GM19463 (cell line): Measurements from ENCODE around the gene IFT20.
A peak's percentile ranks its signal among the peaks of the same experiment; 100 is the strongest.

ENCODE experiments used
- ATAC-seq: cut with Tn5 transposase; IDR thresholded peaks from one replicate; pipeline ENCODE4 v1.9.1; 2021; ENCODE audit warnings: mild to moderate bottlenecking, moderate library complexity; ENCODE audit not compliant: unreplicated experiment

Gene IFT20, protein sequence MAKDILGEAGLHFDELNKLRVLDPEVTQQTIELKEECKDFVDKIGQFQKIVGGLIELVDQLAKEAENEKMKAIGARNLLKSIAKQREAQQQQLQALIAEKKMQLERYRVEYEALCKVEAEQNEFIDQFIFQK

DNA sequence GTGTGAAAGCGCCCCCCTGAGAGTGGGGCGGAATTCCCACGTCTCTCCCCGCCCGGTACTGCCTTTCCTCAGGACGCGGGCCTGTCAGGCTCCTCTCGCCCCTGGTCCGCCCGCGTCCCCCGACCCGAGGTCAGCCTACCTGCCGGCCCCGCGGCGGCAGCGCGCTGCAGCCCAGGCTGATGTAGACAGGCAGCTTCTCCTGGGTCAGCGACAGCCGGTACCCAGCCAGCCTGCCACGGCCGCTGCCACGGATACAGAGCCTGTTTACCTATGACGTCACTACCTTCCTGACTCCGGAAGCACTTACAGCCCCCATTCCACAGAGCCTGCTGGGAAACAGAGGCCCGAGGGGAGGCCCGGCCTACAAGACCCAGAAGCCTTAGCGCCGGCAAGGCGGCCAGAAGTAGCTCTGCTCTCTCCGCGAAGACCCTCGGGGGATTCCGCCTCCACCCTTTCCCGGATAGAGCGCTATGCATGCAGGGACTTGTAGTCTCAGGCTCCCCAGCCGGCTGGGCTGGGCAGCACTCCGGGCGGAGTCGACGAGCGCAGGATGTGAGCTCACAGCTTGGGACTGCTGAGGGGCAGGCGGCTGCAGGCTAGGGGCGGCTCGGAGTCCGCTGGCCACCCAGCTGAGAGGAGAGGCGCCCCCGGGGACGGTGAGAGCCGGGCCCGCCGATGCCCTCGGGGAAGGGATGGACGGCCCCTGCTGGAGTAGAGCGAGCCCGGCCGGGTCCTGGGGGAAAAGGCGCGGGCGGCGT is at the start of gene IFT20, which contains the start of gene TNFAIP1:
Gene IFT20, minus strand, starts transcription at position 272 of the 758 bp plus-strand sequence. CDS start 3,487 bp downstream, outside the sequence.
Gene TNFAIP1, plus strand, starts transcription at position 561 of the 758 bp plus-strand sequence. CDS start 3,761 bp downstream, outside the sequence.
- ATAC-seq: peak; percentile 95

DNA sequence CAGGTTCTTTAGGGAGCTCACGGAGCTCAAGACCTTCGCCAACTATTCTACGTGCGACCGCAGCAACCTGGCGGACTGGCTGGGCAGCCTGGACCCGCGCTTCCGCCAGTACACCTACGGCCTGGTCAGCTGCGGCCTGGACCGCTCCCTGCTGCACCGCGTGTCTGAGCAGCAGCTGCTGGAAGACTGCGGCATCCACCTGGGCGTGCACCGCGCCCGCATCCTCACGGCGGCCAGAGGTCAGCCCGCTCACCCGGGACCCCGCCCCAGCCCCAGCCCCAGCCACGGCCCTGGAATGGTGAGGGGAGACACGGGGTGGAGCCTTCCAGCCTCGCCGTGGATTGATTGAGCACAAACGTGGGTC is 49.7 kb upstream of the IFT20 start:
- peak; percentile 29 for ATAC-seq

DNA sequence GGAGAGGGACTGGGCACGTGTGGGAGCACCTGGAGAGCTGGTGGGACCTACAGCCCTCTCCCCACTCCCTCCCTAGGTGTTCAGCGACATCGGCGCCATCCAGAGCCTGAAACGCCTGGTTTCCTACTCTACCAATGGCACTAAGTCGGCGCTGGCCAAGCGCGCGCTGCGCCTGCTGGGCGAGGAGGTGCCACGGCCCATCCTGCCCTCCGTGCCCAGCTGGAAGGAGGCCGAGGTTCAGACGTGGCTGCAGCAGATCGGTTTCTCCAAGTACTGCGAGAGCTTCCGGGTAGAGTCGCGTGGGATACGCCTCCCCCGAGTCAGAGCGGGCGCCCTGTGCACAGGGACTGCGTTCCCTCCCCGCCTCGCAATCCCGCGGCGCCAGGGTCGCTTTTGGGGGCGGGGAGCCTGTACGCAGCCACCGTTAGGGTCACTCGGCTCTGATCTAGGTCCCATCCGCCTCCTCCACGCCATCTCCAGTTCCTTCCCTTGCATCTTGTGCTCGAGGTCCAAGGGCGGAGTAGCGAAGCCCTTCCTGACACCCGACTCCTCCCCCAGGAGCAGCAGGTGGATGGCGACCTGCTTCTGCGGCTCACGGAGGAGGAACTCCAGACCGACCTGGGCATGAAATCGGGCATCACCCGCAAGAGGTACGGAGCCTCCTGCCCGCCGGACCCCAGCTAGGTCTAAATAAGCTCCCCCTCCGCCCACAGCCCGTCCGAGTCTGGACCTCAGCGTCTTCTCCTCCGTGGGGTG is 49.2 kb upstream of the IFT20 start:
- peak; percentile 79 for ATAC-seq

DNA sequence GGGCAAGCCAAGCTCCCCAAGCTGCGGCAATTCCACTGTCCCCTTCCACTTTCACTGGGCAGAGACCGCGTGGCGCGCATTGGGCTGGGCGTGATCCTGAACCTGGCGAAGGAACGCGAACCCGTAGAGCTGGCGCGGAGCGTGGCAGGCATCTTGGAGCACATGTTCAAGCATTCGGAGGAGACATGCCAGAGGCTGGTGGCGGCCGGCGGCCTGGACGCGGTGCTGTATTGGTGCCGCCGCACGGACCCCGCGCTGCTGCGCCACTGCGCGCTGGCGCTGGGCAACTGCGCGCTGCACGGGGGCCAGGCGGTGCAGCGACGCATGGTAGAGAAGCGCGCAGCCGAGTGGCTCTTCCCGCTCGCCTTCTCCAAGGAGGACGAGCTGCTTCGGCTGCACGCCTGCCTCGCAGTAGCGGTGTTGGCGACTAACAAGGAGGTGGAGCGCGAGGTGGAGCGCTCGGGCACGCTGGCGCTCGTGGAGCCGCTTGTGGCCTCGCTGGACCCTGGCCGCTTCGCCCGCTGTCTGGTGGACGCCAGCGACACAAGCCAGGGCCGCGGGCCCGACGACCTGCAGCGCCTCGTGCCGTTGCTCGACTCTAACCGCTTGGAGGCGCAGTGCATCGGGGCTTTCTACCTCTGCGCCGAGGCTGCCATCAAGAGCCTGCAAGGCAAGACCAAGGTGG is 46.0 kb upstream of the IFT20 start:
- ATAC-seq: no peak

DNA sequence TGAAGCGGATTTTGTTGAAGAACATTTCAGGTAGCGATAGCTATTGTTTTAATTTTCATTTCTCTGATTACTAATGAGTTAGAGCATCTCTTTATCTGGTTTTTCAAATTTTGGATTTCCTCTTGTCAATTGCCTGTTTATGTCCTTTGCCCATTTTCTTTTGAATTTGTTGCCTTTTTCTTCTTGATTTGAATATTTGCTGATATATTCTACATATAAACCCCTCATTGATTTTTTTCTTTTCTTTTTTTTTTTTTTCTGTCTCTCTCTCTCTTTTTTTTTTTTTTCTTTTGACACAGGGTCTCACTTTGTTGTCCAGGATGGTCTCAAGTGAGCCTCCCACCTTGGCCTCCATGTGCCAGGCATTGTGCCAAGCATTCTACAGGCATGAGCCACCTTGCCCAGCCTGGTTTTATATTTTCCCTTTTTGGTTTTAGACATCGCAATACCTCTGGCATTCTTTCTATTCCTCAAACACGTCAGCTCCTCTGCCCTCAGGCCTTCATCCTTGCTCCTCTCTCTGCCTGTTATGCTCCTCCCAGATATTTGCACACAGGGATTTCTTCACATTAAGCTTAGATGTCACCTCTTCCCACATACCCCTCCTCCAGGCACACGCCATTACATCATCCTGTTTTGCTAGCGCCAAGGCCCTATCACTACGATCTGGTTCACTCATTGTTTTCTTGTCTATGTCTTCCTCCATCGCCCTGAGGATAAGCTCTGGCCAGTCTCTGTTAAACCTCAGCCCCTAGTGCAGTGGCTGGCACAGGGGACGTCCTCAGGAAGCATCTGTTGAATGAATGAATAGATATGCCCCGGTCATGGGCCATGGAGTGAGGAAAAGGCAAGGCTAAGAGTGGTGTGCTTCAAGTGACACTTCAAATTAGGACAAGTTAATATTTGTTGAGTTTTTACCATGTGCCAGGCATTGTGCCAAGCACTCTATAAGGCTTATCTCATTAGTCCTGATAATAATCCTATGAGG is 44.8 kb upstream of the IFT20 start:
- no peak for ATAC-seq

DNA sequence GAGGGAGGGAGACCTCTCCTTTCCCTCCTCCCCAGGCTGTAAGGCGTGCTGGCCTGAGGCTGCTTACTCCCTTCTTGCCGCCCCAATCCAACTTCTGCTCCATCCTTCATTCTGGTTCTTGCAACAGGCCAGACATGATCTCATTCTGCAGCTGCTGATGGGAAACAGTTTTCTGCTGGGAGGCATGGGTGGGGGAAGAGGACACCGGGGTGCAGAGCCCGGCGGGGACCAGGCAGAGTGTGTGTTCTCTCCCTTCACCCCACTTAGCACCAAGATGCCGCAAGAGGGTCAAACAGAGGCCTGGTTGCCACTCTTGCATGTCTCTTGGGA is 37.6 kb upstream of the IFT20 start:
- ATAC-seq: no peak

DNA sequence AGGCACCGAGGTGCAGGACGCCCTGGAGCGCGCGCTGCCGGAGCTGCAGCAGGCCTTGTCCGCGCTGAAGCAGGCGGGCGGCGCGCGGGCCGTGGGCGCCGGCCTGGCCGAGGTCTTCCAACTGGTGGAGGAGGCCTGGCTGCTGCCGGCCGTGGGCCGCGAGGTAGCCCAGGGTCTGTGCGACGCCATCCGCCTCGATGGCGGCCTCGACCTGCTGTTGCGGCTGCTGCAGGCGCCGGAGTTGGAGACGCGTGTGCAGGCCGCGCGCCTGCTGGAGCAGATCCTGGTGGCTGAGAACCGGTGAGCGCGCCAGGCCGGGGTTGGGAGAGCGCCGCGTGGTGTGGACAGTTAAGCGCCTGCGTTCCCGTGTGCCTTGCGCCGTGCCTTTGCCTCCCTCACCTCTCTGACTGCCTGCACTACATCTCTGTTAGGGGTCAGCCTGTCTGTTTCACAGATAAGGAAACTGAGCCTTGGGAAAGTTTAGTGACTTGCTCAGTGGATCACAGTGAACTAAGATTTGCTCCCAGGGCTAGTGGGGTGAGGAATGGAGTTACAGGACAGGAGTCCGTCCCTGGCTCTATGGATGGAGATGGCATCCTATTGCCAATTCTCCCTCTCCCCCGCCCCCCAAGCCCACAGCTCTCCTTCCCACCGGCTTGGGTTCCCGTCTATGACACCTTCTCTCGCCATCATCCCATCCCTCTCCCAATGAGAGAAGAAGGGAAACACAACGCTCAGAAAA is 37.1 kb upstream of the IFT20 start:
- peak; percentile 21 for ATAC-seq

DNA sequence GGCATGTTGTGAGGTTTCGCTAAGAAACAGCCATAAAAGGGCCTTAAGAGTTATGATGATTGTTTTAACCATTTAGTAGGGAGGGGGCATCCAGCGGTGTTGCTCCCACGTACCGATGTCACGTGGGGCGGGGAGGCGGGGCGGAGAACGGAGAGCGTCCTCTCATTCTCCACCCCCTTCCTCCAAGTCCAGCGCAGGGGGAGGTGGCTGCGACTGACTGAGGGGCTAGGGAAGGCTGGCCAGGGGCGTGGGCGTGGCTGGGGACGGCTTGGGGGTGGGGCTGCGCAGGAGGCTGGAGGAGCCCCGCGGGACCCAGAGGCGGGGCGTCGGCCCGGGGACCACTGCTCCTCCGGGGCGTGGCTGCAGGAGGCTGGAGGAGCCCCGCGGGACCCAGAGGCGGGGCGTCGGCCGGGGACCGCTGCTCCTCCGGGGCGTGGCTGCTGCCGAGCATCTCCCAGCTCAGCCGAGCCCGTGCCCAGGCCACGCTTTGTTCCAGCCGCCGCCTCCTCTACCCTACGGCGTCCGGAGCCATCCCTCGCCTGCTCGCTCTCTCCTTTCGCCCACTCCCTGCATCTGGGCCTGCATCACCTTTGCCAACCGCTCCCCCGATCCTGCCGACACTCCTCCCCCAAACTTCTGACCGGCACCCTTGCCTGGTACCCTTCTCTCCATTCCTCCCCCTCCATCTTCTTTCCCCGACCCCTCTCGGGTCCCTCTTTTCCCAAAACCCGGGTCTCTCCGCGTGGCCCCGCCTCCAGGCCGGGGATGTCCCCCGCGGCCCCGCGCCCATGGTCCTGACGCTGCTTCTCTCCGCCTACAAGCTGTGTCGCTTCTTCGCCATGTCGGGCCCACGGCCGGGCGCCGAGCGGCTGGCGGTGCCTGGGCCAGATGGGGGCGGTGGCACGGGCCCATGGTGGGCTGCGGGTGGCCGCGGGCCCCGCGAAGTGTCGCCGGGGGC is 36.3 kb upstream of the IFT20 start, which contains the start of gene SARM1:
Gene SARM1, plus strand, starts transcription at position 450 of the 958 bp plus-strand sequence. Its CDS starts 339 bp downstream, at position 789.
- ATAC-seq: peak; percentile 75

DNA sequence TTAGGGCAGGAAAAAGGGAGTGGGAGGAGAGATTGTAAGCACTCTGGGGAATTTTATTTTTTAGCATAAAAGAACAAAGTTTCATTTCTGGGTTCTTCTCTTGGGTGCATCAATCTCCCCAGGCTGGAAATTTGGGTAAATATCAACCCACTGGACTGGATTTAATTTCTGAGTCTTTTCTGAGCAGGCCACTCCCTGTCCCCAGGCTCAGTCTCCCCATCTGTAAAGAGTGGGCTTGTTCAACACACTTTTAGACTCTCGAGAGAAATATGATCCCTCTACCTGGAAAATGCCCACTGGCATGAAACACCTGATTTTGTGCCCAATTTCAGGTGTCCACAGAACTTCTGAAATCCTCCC is 35.5 kb upstream of the IFT20 start:
- ATAC-seq: no peak

DNA sequence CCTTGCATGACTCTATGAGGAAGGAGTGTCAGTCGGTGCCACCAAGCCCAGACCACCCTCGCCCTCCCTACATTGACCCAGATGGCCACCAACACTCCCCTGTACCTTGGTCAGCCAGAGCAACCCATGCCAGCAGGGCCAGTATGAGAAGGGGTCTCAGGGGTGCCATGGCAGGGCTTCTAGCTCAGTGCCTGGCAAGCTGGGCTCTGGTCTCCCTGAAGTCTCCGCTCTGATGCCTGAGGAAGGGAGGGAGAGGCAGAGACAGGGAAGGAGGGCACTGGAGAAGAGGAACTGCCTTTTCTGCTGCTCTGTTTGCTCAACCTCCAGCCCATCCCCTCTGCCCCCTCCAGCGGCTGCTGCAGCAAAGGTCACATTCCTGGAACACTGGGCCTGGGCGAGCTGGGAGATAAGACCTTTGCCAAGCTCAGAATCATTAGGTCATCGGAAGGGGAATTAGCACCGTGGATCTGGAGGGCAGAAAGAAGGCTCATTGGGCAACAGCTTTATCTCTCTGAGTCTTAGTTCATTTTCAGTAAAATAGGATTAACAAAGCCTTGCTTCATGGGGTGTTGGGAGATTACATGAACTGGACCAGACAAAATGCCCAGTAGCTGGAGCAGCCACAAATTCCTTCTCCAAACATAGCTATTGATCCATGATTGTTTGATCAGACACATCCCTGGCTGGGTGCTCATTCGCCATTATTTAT is 34.9 kb upstream of the IFT20 start, which contains the start of gene VTN:
Gene VTN, minus strand, starts transcription at position 273 of the 709 bp plus-strand sequence. Its CDS starts 104 bp downstream, at position 169.
- ATAC-seq: no peak

DNA sequence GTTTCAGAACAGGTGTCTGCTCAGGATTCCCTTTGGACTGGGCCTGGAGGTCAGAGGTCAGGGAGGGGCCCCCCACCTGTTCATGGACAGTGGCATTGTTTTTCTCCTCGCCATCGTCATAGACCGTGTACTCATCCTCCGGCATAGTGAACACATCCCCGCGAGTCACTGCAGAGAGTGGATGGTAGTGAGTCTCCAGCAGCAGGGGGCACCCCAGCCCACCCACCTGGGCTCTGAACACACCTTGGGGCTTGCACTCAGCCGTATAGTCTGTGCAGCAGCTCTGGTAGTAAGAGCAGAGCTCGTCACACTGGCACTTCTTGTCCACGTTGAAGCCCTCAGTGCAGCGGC is 34.4 kb upstream of the IFT20 start:
- no peak for ATAC-seq

DNA sequence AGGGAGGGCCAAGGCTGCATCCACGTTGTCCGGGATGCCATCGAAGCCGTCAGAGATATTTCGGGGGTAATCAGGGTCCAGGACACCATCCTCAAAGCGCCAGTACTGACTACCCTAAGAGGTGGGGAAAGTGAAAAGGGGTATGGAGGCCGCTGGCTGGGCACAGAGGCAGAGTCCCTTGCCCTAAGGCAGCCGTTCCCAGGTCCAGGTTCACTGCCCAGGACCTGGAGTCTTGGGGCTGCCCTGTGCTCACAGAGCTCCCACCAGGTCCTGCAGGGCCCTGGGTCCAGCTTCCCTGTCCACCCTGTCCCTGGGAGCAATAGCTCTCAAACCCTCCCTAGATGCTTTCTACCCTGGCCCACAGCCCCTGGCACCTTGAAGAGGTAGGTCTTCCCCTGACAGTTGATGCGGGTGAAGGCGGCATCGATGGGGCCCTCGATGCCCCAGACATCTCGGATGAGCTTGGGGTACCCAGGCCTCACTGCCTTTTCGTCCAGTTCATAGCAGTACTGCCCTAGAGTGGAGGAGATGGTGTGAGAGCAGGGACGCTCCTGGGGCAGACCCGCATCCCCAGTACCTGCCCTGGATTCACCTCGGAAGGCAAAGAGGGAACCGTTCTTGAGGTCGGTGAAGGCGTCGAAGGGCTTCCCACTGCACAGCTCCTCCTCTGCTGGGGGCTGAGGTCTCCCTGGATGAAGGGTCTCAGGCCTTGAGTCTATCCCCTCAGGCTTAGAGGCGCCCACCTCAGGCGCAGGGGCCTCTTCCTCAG is 33.8 kb upstream of the IFT20 start:
- no peak for ATAC-seq

DNA sequence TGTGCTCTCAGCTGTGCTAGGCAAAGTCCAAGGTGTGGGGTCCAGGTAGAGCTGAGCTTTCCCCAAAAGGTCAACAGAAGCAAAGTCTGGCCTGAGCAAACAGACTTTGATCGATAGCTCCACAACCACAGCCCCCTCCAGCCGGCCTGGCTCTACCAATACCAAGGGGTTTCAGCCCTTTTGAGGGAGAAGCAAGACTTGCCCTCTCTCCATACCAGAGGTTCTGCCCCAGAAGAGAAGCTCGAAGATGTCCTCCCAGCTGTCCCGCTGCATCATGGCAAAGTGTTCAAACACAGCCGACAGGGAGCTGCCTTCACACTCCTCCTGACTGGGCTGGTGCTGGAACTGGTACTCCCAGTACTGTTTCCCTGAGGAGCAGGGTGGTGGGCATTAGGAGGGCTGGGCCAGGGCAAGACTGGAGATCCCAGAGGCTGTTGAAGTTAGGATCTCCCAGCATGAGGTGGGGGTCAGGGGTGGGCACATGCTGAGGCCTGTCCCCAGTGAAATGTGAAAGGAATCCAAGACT is 33.1 kb upstream of the IFT20 start:
- ATAC-seq: no peak

DNA sequence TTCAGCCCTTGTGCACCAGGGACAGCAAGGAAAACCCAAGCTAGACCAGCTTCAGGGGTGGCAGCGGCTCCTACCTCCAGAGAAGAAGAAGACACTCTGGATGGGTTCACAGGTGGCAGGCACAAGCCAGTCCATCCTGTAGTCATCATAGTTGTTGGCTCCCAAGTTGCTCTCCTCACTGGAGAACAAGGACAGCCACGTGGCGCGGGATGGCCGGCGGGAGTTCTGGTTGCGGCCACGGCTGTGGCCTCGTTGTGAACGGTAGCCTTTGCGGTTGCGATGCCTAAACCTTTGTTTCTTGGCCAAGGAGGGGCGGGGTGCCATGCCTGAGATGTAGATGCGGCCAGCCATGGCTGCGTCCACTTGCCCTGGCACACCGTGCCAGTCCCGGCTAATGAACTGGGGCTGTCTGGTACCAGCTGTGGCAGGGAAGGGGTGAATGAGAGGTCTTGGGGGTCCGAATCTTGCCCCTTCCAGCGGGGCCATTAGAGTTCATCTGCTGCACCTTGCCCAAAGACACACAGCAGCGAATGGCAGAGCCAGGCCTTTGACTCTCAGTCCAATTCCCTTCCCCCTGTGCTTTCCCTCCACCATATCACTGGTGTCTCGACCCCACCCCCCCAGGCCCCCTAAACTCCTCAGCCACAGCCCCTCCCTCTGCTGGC is 32.5 kb upstream of the IFT20 start:
- ATAC-seq: no peak

DNA sequence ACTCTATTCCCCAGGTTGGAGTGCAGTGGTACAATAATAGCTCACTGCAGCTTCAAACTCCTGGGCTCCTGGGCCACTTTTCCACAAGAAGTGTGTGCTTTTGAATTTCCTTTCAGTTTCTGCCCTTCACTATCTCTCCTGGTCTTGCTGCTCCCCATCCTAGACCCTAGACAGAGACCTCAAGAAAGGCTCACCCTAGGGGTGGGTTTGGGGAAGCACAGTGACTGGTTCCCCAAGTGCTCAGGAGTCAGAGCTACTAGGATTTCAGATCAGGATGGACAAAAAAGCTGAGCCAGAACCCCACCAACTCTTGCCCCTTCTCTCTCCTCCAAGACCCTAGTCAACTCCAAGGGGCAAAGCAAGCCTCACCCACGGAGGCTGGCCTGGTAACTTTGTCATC is 31.3 kb upstream of the IFT20 start:
- ATAC-seq: no peak

DNA sequence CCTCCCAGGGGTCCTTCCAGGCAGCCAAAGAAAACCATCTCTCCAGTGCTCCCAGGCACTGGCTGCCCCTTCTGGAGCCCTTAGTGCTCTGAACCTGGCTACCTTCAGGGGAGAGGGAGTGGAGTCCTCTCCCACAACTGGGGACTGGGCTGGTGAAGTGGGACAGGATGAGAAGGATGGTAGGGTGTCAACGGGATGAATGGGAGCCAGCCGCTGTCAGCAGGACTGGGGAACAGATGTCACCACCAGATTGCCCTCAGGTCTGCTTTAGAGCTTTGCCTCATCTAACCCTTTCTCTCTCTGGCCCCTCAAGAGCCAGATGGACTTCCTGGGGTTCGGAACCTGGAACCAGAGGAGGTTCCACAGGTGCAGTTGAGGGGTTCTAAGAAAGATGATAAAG is 30.2 kb upstream of the IFT20 start:
- no peak for ATAC-seq
